ENCODE results near the gene ATCAY. TPM values are rescaled to one million over a fixed set of nuclear protein-coding genes. Genes with fewer than 3 reads are reported as not detected.
"Not testable (repeated sequence)": the region's sequence is repeated elsewhere in the genome, so short reads cannot be mapped to it uniquely, and the experiment has no call there.

The ATCAY gene
- total and polyA plus RNA-seq, 3 donors from 2014 or later = 0.32 to 4.8 (median 1.7) TPM

DNA sequence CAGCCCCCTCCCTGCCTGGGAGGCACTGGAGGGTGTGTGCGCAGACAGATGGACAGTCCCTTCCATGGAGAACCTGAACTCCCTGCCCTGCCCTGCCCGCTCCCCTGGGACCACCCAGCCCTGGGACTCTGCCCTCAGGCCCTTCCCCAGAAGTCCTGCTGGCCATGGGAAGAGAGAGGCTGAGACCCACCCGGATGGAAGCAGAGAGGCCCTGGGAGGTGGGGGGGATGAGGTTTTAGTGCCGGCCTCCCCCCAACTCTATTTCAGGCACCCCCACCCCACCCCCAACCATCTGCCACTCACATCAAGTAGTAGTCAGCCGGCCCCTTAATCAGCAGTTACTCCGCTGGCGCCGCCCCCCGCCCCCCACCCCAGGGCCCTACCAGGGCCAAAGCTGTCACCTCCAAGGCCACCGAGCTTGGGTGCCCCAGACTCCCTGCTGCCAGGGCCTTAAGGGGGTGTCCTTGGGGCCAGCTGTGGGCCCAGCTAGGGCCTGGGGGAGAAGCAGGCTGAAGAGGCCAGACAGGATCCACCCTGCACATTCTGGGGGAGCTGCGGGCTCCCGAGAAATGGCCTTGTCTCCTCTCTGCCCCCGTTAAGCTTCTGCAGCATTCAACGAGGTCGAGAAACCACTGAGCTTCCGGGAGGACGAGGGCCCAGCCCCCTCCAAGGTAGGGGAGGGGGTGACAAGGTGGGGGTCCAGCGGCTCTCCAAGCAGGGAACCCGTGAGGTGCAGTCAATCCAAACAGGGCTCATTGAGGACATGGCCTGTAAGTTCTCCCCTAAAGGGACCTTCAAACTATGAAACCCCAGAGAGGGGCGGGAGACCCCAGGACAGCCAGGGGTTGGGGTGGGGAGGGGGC lies 69.7 kb downstream of the ATCAY start:
- H3K27me3 ChIP-seq = no peaks in the 10 kb centered on the region
- intact Hi-C loops (cut with DNase I; ENCODE audit: low total_unique reads) = no loop called here
- no peak overlapping the region for H3K4me3 ChIP-seq
- H3K4me1 ChIP-seq = peaks cover 18% of the 10 kb centered on the region
- TF ChIP-seq POLR2A (IDR thresholded peaks at IDR 0.05) = no peak
- TF ChIP-seq, protein P1, sequence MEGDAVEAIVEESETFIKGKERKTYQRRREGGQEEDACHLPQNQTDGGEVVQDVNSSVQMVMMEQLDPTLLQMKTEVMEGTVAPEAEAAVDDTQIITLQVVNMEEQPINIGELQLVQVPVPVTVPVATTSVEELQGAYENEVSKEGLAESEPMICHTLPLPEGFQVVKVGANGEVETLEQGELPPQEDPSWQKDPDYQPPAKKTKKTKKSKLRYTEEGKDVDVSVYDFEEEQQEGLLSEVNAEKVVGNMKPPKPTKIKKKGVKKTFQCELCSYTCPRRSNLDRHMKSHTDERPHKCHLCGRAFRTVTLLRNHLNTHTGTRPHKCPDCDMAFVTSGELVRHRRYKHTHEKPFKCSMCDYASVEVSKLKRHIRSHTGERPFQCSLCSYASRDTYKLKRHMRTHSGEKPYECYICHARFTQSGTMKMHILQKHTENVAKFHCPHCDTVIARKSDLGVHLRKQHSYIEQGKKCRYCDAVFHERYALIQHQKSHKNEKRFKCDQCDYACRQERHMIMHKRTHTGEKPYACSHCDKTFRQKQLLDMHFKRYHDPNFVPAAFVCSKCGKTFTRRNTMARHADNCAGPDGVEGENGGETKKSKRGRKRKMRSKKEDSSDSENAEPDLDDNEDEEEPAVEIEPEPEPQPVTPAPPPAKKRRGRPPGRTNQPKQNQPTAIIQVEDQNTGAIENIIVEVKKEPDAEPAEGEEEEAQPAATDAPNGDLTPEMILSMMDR (IDR thresholded peaks at IDR 0.05) = no peak
- H3K9me3 ChIP-seq = no peaks in the 10 kb centered on the region
- peak overlapping the region in 1 of 2 donors; percentile 4 for H3K27ac ChIP-seq
- DNase-seq = no peak
- H3K36me3 ChIP-seq (ENCODE audit: low read depth, missing control alignments) = no peaks in the 10 kb centered on the region
- WGBS, 2 donors = 51 to 70% methylated on average over 7 to 20 of the region's 20 CpGs

DNA sequence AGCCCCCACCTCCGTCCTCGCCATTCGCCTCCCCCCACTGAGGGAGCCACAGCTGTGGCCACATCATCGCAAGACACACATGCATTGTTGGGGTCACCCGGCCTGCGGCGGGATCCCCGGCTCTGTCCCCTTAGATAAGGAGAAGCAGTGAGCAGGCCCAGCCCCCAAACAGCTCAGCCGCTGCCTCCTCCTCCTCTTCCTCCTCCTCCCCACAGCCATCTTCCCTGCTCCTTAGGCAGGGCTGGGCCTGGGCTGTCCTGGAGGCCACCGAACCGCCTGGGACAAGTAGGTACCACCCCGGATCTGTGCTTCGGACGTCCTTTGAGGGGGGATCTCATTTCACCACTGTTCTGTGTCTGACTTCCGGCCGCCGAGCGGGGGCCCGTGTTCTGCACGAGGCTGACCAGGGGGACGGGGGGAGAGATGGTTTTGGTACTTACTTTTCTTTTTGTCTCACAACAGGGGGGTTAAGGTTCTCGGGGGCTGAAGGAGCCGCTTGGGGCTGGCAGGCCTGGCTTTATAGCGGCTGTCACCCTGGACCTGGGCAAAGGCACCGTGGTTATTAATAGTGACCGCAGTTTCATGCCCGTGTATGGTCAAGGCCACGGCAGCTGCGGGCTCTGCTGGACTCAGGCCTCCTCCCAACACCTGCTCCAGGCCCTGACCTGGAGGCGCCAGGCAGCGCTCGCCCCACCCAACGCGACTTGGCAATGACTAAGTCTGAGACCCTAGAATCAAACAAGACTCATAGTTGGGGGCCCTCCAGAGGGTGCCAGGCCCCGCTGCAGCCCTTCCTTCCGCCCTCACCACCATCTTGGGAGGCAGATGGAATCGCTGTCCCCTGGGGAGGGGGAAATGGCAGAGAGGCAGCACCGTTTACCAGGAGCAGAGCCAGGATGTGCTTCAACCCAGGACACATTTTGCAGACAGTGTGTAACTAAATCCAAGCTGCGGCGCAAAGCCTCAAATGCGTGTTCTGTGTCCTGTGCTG lies 70.7 kb downstream of the ATCAY start:
- intact Hi-C loops (cut with DNase I; ENCODE audit: low total_unique reads) = no loop called here
- TF ChIP-seq, protein P1 (IDR thresholded peaks at IDR 0.05) = no peak
- no peak for TF ChIP-seq POLR2A (IDR thresholded peaks at IDR 0.05)
- Histone ChIP-seq H3K27me3 (no peaks in the 10 kb centered on the region), H3K4me1 (peaks cover 18% of the 10 kb centered on the region), H3K27ac (peak overlapping the region in 1 of 2 donors; percentile 4), H3K9me3 (no peaks in the 10 kb centered on the region), H3K4me3 (no peak overlapping the region), H3K36me3 (ENCODE audit: low read depth, missing control alignments) (no peaks in the 10 kb centered on the region)
- 31 to 42% methylated on average over 29 to 36 of the region's 41 CpGs for WGBS, 2 donors
- peak; percentile 54 for DNase-seq

DNA sequence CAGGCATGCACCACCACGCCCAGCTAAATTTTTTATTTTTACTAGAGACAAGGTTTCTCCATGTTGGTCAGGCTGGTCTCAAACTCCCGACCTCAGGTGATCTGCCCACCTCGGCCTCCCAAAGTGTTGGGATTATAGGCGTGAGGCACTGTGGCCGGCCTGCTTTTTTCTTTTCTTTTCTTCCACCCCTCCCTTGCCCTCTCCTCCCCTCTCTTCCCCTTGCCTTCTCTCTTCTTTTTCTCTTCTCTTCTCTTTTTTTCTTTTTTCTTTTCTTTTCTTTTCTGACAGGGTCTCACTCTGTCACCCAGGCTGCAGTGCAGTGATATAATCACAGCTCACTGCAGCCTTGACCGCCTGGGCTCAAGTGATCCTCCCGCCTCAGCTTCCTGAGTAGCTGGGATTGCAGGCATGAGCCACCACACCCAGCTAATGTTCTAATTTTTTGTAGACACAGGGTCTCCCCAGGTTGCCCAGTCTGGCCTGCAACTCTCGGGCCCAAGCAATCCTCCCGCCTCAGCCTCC lies 72.3 kb downstream of the ATCAY start:
- DNase-seq; H3K27me3 ChIP-seq; H3K36me3 ChIP-seq (ENCODE audit: low read depth, missing control alignments); H3K27ac ChIP-seq; H3K9me3 ChIP-seq; H3K4me3 ChIP-seq; intact Hi-C loops (cut with DNase I; ENCODE audit: low total_unique reads): not testable (repeated sequence)
- 82 to 84% methylated on average over 9 of the region's 9 CpGs for WGBS, 2 donors
- peaks cover 18% of the 10 kb centered on the region for H3K4me1 ChIP-seq

DNA sequence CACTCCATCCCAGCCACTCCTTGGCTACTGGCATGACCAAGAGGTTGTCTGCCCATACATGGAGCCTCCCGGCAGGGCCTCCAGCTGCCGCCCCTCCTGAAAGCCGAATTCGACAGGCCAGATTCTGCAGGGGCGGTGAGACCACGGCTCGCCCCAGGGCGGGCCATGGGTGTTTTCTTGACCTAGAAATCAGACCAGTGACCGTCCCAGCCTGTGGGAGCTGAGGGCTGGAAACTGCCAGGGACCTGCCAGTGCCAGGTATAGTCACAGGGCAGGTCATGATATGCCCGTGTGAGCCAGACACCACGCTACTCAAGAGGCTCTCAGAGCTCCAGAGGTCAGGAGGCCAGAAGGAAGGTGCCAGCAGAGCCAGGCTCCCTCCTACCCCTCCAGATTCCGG lies 73.6 kb downstream of the ATCAY start:
- no peaks in the 10 kb centered on the region for H3K9me3 ChIP-seq
- TF ChIP-seq, protein P1 (IDR thresholded peaks at IDR 0.05) = no peak
- no peak for TF ChIP-seq POLR2A (IDR thresholded peaks at IDR 0.05)
- no peak overlapping the region for H3K4me3 ChIP-seq
- no peak for DNase-seq
- 89 to 93% methylated on average over 11 to 12 of the region's 12 CpGs for WGBS, 2 donors
- H3K27ac ChIP-seq = no peak overlapping the region
- peaks cover 18% of the 10 kb centered on the region for H3K4me1 ChIP-seq
- H3K36me3 ChIP-seq (ENCODE audit: low read depth, missing control alignments) = no peaks in the 10 kb centered on the region
- intact Hi-C loops (cut with DNase I; ENCODE audit: low total_unique reads) = no loop called here
- H3K27me3 ChIP-seq = no peaks in the 10 kb centered on the region

DNA sequence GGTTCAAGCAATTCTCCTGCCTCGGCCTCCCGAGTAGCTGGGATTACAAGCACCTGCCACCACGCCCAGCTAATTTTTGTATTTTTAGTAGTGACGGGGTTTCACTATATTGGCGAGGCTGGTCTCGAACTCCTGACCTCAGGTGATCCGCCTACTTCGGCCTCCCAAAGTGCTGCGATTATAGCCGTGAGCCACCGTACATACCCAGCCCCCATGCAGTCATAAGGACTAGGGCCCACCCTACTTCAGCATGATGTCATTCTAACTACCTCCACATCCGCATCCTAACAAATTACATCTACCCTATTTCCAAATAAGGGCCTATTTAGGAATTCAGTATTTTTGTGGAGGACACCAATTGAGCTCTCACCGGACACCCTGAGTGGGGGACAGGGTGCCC lies 74.8 kb downstream of the ATCAY start:
- peaks cover 16% of the 10 kb centered on the region for H3K4me1 ChIP-seq
- H3K4me3 ChIP-seq; intact Hi-C loops (cut with DNase I; ENCODE audit: low total_unique reads); H3K27me3 ChIP-seq; H3K27ac ChIP-seq; H3K9me3 ChIP-seq; H3K36me3 ChIP-seq (ENCODE audit: low read depth, missing control alignments); DNase-seq: not testable (repeated sequence)
- 88 to 95% methylated on average over 13 of the region's 13 CpGs for WGBS, 2 donors

Measured in testis (tissue), 3 donors.